OCI-LY1 (cell line): ENCODE results near the gene TULP4.

Source experiments
- CTCF ChIP-seq: fragments of 200-600 bp; sonication (generic), shearing (Covaris generic); IDR thresholded peaks from 2 replicates; pipeline ENCODE4 v1.5.1; 2017; ENCODE audit warnings: mild to moderate bottlenecking, antibody characterized with exemption, low read length, moderate library complexity, mixed read lengths
- EZH2 ChIP-seq: fragments of 200-600 bp; sonication (generic), shearing (Covaris generic); IDR thresholded peaks from 2 replicates; pipeline ENCODE4 v1.8.0; 2017; ENCODE audit warnings: borderline replicate concordance, mixed run types, mild to moderate bottlenecking, antibody characterized with exemption, low read length, moderate library complexity, mixed read lengths

- TF ChIP-seq CTCF (no peak), EZH2 (no peak)
Measured at GRCh38 chr6:158287047-158287446, 25.2 kb upstream of the TULP4 start.
